ENCODE measurements around the gene CRX. TPM values are rescaled to one million over a fixed set of nuclear protein-coding genes. Genes with fewer than 3 reads are reported as not detected.
"Not testable (repeated sequence)": the region's sequence is repeated elsewhere in the genome, so short reads cannot be mapped to it uniquely, and the experiment has no call there.

CRX gene
- total and polyA plus RNA-seq, 3 donors from 2014 or later = 0.12 to 0.55 TPM; not detected in 1

GRCh38 chr19:47854459-47854858 lies 32.7 kb downstream of the CRX start:
- Histone ChIP-seq H3K27ac (no peak overlapping the region), H3K27me3 (no peaks in the 10 kb centered on the region), H3K4me3 (no peak overlapping the region), H3K36me3 (ENCODE audit: low read depth, missing control alignments) (no peaks in the 10 kb centered on the region), H3K9me3 (no peaks in the 10 kb centered on the region), H3K4me1 (no peaks in the 10 kb centered on the region)
- intact Hi-C loops (cut with DNase I; ENCODE audit: low total_unique reads) = no loop called here
- no peak for TF ChIP-seq CTCF (IDR thresholded peaks at IDR 0.05)
- no peak for TF ChIP-seq POLR2A (IDR thresholded peaks at IDR 0.05)
- no peak for DNase-seq
- WGBS, 2 donors = 53 to 58% methylated on average over 4 of the region's 4 CpGs

- 93 to 96% methylated on average over 5 to 9 of the region's 9 CpGs for WGBS, 2 donors
- intact Hi-C loops (cut with DNase I; ENCODE audit: low total_unique reads); H3K36me3 ChIP-seq (ENCODE audit: low read depth, missing control alignments); H3K27ac ChIP-seq; DNase-seq; H3K9me3 ChIP-seq; H3K4me1 ChIP-seq; H3K4me3 ChIP-seq; H3K27me3 ChIP-seq: not testable (repeated sequence)
These were observed 36.5 kb downstream of the CRX start for GRCh38 chr19:47858231-47858630.

- H3K4me1 ChIP-seq; H3K4me3 ChIP-seq; H3K27ac ChIP-seq; H3K9me3 ChIP-seq; H3K27me3 ChIP-seq; H3K36me3 ChIP-seq (ENCODE audit: low read depth, missing control alignments); intact Hi-C loops (cut with DNase I; ENCODE audit: low total_unique reads); DNase-seq: not testable (repeated sequence)
- 95 to 100% methylated on average over 5 to 9 of the region's 9 CpGs for WGBS, 2 donors
These were observed 37.0 kb downstream of the CRX start, which contains the start of gene TPRX2 for GRCh38 chr19:47858646-47859285. Gene TPRX2 (plus strand): TSS chr19:47859235. CDS start chr19:47859247, 12 bp downstream.

GRCh38 chr19:47859838-47860237 lies 38.1 kb downstream of the CRX start:
- intact Hi-C loops (cut with DNase I; ENCODE audit: low total_unique reads); DNase-seq; H3K36me3 ChIP-seq (ENCODE audit: low read depth, missing control alignments); H3K4me3 ChIP-seq; H3K27me3 ChIP-seq; H3K9me3 ChIP-seq; H3K27ac ChIP-seq; H3K4me1 ChIP-seq: not testable (repeated sequence)
- WGBS, 2 donors = 43 to 60% methylated on average over 2 to 5 of the region's 17 CpGs

- 53 to 75% methylated on average over 4 to 14 of the region's 34 CpGs for whole genome bisulfite sequencing, 2 donors
- intact Hi-C loops (cut with DNase I; ENCODE audit: low total_unique reads) = no loop called here
These were observed 39.0 kb downstream of the CRX start for GRCh38 chr19:47860602-47861297.

More at GRCh38 chr19:47860602-47861297, 39.0 kb downstream of the CRX start:
- Histone ChIP-seq H3K4me1 (no peaks in the 10 kb centered on the region), H3K27me3 (no peaks in the 10 kb centered on the region), H3K27ac (no peak overlapping the region), H3K36me3 (ENCODE audit: low read depth, missing control alignments) (no peaks in the 10 kb centered on the region), H3K9me3 (no peaks in the 10 kb centered on the region), H3K4me3 (peak overlapping the region in 1 of 2 donors; percentile 39)
- TF ChIP-seq CTCF (IDR thresholded peaks at IDR 0.05) = no peak
- TF ChIP-seq POLR2A (IDR thresholded peaks at IDR 0.05) = no peak
- no peak for DNase-seq
